MCF 10A (cell line): ENCODE results near the gene FRMPD4. TPM values are rescaled to one million over a fixed set of nuclear protein-coding genes. Genes with fewer than 3 reads are reported as not detected.

Experiments
- BruUV-seq: library from RNA; stranded (reverse); fragments of 400-500 nt; replicated peaks from 2 replicates; lab custom pipeline; 2021; lab: Mats Ljungman, UMichigan
- CTCF ChIA-PET: fragments of 300-600 bp; sonication (Branson Sonifier 250); formaldehyde crosslinking; extraction: SDS; loops from one replicate; lab custom pipeline; 2021; ENCODE audit warnings: antibody characterized with exemption, inconsistent platforms; lab: Yijun Ruan, JAX
- POLR2A ChIA-PET: fragments of 300-600, 350-650 bp; sonication (Branson Sonifier 250); formaldehyde crosslinking; extraction: SDS; loops from one replicate; lab custom pipeline; 2020; ENCODE audit warnings: antibody characterized with exemption, inconsistent platforms; lab: Yijun Ruan, JAX
- DNase-seq: peaks from one replicate; pipeline ENCODE4 v3.0.0-alpha.2; 2018; ENCODE audit not compliant: unreplicated experiment
- H3K27ac Mint-ChIP-seq: one replicate; pipeline ENCODE4 v1.8.0; 2022; ENCODE audit warnings: mild to moderate bottlenecking, low read depth, mixed read lengths; ENCODE audit not compliant: unreplicated experiment
- H3K27me3 Mint-ChIP-seq: one replicate; pipeline ENCODE4 v1.8.0; 2022; ENCODE audit warnings: mixed read lengths; ENCODE audit not compliant: insufficient read depth, unreplicated experiment
- H3K36me3 Mint-ChIP-seq: one replicate; pipeline ENCODE4 v1.8.0; 2022; ENCODE audit warnings: mild to moderate bottlenecking, moderate library complexity, mixed read lengths; ENCODE audit not compliant: insufficient read depth, unreplicated experiment
- H3K4me1 Mint-ChIP-seq: one replicate; pipeline ENCODE4 v1.8.0; 2022; ENCODE audit warnings: mixed read lengths; ENCODE audit not compliant: insufficient read depth, unreplicated experiment
- H3K4me3 Mint-ChIP-seq: one replicate; pipeline ENCODE4 v1.8.0; 2022; ENCODE audit warnings: mild to moderate bottlenecking, moderate library complexity, mixed read lengths; ENCODE audit not compliant: unreplicated experiment
- H3K9me3 Mint-ChIP-seq: one replicate; pipeline ENCODE4 v1.8.0; 2022; ENCODE audit warnings: mixed read lengths; ENCODE audit not compliant: unreplicated experiment
- intact Hi-C: fragments of 100-400 bp; cut with micrococcal nuclease; formaldehyde crosslinking; loops from 2 replicates; pipeline ENCODE4 v1.14.1; 2022
- total RNA-seq: library from RNA; stranded (reverse); gene quantifications from 2 replicates; pipeline ENCODE4 v1.2.3, GENCODE V29; 2022
- TF ChIP-seq, protein P1 (sequence below): fragments of 200-600 bp; IDR thresholded peaks from one replicate; pipeline ENCODE4 v1.8.0; 2022; ENCODE audit warnings: antibody characterized with exemption, mild to moderate bottlenecking; ENCODE audit not compliant: unreplicated experiment

Gene FRMPD4
- total RNA-seq, 1 experiment from 2014 or later = not detected

DNA sequence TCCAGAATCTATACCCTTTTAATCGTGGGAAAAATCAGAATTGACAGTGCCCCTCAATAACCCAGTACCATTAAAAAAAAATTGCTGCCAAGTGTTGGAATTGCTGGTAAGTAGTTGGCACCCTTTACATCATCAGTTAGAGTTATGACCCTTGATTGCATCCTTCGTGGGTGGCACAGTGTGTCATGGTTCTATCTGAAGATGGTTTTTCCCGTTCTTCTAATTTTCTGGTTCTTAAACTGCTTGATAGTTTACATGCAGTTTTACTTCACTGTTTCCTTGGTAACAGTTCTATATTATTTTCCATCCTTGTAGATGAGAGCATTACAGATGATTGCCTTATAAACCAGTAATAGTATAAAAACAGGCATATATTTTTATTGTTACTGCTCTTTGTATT is 3.2 kb downstream of the FRMPD4 start:
- no peak for DNase-seq
- Mint-ChIP-seq H3K36me3 (no peaks in the 10 kb centered on the region), H3K27ac (no peak overlapping the region), H3K27me3 (peaks cover 33% of the 10 kb centered on the region), H3K4me3 (no peak overlapping the region), H3K4me1 (peaks cover 5% of the 10 kb centered on the region), H3K9me3 (no peaks in the 10 kb centered on the region)
- TF ChIP-seq, protein P1, sequence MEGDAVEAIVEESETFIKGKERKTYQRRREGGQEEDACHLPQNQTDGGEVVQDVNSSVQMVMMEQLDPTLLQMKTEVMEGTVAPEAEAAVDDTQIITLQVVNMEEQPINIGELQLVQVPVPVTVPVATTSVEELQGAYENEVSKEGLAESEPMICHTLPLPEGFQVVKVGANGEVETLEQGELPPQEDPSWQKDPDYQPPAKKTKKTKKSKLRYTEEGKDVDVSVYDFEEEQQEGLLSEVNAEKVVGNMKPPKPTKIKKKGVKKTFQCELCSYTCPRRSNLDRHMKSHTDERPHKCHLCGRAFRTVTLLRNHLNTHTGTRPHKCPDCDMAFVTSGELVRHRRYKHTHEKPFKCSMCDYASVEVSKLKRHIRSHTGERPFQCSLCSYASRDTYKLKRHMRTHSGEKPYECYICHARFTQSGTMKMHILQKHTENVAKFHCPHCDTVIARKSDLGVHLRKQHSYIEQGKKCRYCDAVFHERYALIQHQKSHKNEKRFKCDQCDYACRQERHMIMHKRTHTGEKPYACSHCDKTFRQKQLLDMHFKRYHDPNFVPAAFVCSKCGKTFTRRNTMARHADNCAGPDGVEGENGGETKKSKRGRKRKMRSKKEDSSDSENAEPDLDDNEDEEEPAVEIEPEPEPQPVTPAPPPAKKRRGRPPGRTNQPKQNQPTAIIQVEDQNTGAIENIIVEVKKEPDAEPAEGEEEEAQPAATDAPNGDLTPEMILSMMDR = no peak
- BruUV-seq = no TSS peak
- intact Hi-C loops = no loop called here
- CTCF ChIA-PET = no interaction called here
- POLR2A ChIA-PET = no interaction called here

DNA sequence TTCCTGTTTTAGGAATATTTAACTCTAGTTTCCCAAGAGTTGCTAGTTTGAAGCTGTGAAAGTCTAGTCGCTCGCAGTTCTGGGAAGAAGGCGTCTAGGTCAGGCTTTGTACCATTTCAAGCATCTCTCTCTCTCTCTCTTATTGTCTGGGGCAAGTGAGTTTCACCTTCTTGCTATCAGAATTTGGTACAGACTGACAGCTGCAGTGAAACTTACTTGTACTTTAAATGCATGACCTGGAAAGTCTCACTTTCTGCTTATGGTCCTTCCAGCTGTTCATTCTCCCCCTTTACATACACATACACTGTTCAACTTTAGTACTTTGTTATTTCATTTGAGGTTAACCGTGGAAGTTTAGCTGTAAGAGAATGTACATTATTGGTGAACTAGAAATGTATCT is 4.4 kb downstream of the FRMPD4 start:
- peaks cover 22% of the 10 kb centered on the region for H3K27me3 Mint-ChIP-seq
- ChIA-PET POLR2A (interaction anchor here (0.6 kb wide), 1 partner anchor 155 kb away, joined by 3 read pairs; no protein-coding TSS in a partner anchor), CTCF (interaction anchor here (0.5 kb wide), 1 partner anchor 213 kb away, joined by 4 read pairs; no protein-coding TSS in a partner anchor)
- no peak overlapping the region for H3K4me3 Mint-ChIP-seq
- H3K27ac Mint-ChIP-seq = no peak overlapping the region
- DNase-seq = no peak
- BruUV-seq = no TSS peak
- H3K36me3 Mint-ChIP-seq = no peaks in the 10 kb centered on the region
- no peaks in the 10 kb centered on the region for H3K9me3 Mint-ChIP-seq
- intact Hi-C loops = no loop called here
- TF ChIP-seq, protein P1 = no peak
- peaks cover 5% of the 10 kb centered on the region for H3K4me1 Mint-ChIP-seq

DNA sequence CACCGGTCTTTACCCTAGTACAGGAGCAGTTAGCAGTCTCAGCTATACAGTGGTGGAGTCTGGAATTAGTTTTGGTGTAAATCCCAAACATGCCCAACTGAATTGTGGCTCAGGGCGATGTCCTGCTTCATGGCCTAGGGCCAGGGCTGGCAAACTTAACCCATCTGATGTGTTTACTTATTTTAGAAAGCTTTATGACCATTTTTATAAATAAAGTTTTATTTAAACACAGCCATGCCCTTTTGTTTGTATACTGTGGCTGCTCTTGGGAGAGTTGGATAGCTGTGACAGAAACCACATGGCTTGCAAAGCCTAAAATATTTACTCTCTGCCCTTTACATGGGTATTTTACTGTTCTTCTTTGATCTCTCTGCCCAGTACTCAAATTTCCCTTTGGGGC is 7.1 kb downstream of the FRMPD4 start:
- H3K9me3 Mint-ChIP-seq = no peaks in the 10 kb centered on the region
- peaks cover 5% of the 10 kb centered on the region for H3K27me3 Mint-ChIP-seq
- POLR2A ChIA-PET = no interaction called here
- intact Hi-C loops = no loop called here
- no peak overlapping the region for H3K4me3 Mint-ChIP-seq
- H3K4me1 Mint-ChIP-seq = peaks cover 5% of the 10 kb centered on the region
- TF ChIP-seq, protein P1 = no peak
- H3K36me3 Mint-ChIP-seq = no peaks in the 10 kb centered on the region
- DNase-seq = no peak
- BruUV-seq = no TSS peak
- CTCF ChIA-PET = no interaction called here
- no peak overlapping the region for H3K27ac Mint-ChIP-seq

DNA sequence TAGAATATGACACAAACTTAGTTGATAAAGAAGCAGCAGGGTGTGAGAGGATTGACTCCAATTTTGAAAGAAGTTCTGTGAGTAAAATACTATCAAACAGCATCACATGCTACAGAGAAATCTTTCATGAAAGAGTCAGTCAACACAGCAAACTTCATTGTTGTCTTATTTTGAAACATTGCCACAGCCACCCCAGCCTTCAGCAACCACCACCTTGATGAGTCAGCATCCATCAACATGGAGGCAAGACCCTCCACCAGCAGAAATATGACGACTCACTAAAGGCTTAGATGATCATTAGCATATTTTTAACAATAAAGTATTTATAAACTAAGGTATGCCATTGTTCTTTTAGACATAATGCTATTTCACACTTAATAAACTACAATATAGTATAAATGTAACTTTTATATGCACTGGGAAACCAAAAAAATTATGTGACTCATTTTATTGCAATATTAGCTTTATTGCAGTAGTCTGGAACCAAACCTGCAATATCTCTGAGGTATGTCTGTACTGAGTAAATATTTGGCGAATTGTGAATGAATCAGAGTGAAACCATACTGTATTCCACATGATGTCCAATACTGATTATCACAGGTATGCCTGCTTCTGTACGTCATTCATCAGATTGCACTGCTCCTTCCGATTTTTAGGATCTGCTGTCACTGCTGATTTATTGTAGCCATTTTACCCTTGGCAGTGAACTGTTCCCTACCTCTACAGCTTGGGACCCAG is 11.6 kb downstream of the FRMPD4 start:
- Mint-ChIP-seq H3K27ac (peak overlapping the region; percentile 7), H3K4me1 (peaks cover 5% of the 10 kb centered on the region), H3K27me3 (no peaks in the 10 kb centered on the region), H3K36me3 (no peaks in the 10 kb centered on the region), H3K4me3 (no peak overlapping the region), H3K9me3 (no peaks in the 10 kb centered on the region)
- CTCF ChIA-PET = no interaction called here
- TF ChIP-seq, protein P1 = no peak
- POLR2A ChIA-PET = interaction anchor here (0.6 kb wide), 1 partner anchor 510 kb away, joined by 3 read pairs; no protein-coding TSS in a partner anchor
- intact Hi-C loops = no loop called here
- no TSS peak for BruUV-seq
- DNase-seq = peak; percentile 50
